ENCODE data around the gene TCEA3.

The TCEA3 gene

GRCh38 chr1:23446661-23447310, 22.2 kb upstream of the TCEA3 start:
- DNase-seq (ENCODE audit: low spot score) = no peak

GRCh38 chr1:23444596-23445390, 20.2 kb upstream of the TCEA3 start:
- DNase-seq (ENCODE audit: low spot score) = no peak

- no peak for DNase-seq (ENCODE audit: low spot score)
These were observed 19.6 kb upstream of the TCEA3 start for GRCh38 chr1:23444104-23444533.

GRCh38 chr1:23442751-23443150, 18.2 kb upstream of the TCEA3 start:
- no peak for DNase-seq (ENCODE audit: low spot score)

- DNase-seq (ENCODE audit: low spot score) = no peak
These were observed 17.0 kb upstream of the TCEA3 start for GRCh38 chr1:23441446-23442148.

GRCh38 chr1:23438545-23438944, 14.0 kb upstream of the TCEA3 start:
- no peak for DNase-seq (ENCODE audit: low spot score)

GRCh38 chr1:23437355-23437664, 12.8 kb upstream of the TCEA3 start:
- DNase-seq (ENCODE audit: low spot score) = no peak

GRCh38 chr1:23436520-23437354, 12.2 kb upstream of the TCEA3 start:
- peak; percentile 61 for DNase-seq (ENCODE audit: low spot score)

- no peak for DNase-seq (ENCODE audit: low spot score)
These were observed 9.8 kb upstream of the TCEA3 start for GRCh38 chr1:23434260-23434775.

- no peak for DNase-seq (ENCODE audit: low spot score)
These were observed 8.6 kb upstream of the TCEA3 start for GRCh38 chr1:23433122-23433521.

- no peak for DNase-seq (ENCODE audit: low spot score)
These were observed 6.9 kb upstream of the TCEA3 start for GRCh38 chr1:23431431-23431830.

- no peak for DNase-seq (ENCODE audit: low spot score)
These were observed 6.3 kb upstream of the TCEA3 start for GRCh38 chr1:23430803-23431202.

- no peak for DNase-seq (ENCODE audit: low spot score)
These were observed 3.8 kb upstream of the TCEA3 start for GRCh38 chr1:23428136-23428905.

GRCh38 chr1:23427550-23427949, 3.0 kb upstream of the TCEA3 start:
- no peak for DNase-seq (ENCODE audit: low spot score)

GRCh38 chr1:23426828-23427227, 2.3 kb upstream of the TCEA3 start:
- no peak for DNase-seq (ENCODE audit: low spot score)

GRCh38 chr1:23425193-23425494, 596 bp upstream of the TCEA3 start:
- DNase-seq (ENCODE audit: low spot score) = no peak

- DNase-seq (ENCODE audit: low spot score) = no peak
These were observed 894 bp downstream of the TCEA3 start for GRCh38 chr1:23423415-23424292.

GRCh38 chr1:23422941-23423340, 1.6 kb downstream of the TCEA3 start:
- no peak for DNase-seq (ENCODE audit: low spot score)

- no peak for DNase-seq (ENCODE audit: low spot score)
These were observed 2.2 kb downstream of the TCEA3 start for GRCh38 chr1:23422241-23422877.

- DNase-seq (ENCODE audit: low spot score) = no peak
These were observed 2.8 kb downstream of the TCEA3 start for GRCh38 chr1:23421753-23422240.
